Activated CD4-positive, alpha-beta T cell treated with anti-CD3 and anti-CD28 coated beads, Interleukin-2, amount 50 U/mL, for 24 hours (primary cell): ENCODE results near the gene SNAI1.
"Not testable (repeated sequence)": the region's sequence is repeated elsewhere in the genome, so short reads cannot be mapped to it uniquely, and the experiment has no call there.

Experiments
- DNase-seq, 2 donors: peaks; one replicate each; pipeline ENCODE4 v3.0.0-alpha.2; 2020; ENCODE audit warnings: low read depth in 1 of 2, low spot score in 1 of 2

Gene SNAI1

DNA sequence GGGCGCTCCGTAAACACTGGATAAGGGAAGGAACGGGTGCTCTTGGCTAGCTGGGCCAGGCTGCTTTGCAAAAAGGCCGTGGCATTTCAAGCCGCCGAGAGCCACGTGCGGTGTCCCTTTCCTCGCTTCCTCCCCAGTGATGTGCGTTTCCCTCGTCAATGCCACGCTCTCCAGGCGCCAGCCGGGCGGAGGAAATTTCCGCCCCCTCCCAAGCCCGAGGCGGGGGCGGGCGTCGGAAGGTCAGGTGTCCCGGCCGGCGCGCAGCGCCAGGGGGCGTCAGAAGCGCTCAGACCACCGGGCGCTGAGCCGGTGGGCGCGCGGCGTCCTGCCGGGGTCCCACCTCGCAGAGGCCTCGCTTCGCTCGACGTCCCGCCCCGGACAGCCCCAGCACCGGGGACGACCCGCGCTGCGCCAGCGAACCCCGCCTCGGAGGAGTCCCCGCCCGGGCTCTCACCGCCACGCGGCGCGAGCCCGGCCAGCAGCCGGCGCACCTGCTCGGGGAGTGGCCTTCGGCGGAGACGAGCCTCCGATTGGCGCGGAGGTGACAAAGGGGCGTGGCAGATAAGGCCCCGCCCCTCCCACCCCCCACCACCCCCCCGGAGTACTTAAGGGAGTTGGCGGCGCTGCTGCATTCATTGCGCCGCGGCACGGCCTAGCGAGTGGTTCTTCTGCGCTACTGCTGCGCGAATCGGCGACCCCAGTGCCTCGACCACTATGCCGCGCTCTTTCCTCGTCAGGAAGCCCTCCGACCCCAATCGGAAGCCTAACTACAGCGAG lies at the start of gene SNAI1:
SNAI1 (plus strand) TSS at position 635 of the 777 bp plus-strand sequence; CDS start at position 715, 80 bp downstream.
- peak; percentile 51 to 73 for DNase-seq

DNA sequence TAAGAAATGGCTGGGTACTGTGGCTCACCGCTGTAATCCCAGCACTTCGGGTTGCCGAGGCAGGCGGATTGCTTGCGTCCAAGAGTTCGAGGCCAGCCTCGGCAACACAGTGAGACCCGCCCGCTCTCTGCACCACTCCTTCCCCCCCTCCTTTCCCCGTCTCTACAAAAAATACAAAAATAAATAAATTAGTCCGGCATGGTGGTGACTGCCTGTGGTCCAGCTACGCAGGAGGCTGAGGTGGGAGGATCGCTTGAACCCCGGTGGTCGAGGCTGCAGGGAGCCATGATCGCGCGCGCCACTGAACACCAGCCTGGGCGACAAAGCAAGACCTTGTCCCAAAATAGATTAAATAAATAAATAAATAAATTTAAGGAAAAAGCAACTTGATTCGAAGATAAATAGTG lies 47.0 kb upstream of the SNAI1 start:
- DNase-seq = no peak

- DNase-seq = peak; percentile 84 to 87
Observed at GRCh38 chr20:49936153-49937026, 46.4 kb upstream of the SNAI1 start, which contains the start of gene RNF114. Gene RNF114 (plus strand): TSS chr20:49936397. CDS start chr20:49936413, 16 bp downstream.

- no peak for DNase-seq
Observed at GRCh38 chr20:49937027-49937929, 45.5 kb upstream of the SNAI1 start.

GRCh38 chr20:49938173-49939163 lies 44.3 kb upstream of the SNAI1 start:
- no peak for DNase-seq

GRCh38 chr20:49941456-49941855 lies 41.3 kb upstream of the SNAI1 start:
- no peak for DNase-seq

- no peak for DNase-seq
Observed at GRCh38 chr20:49942303-49942702, 40.5 kb upstream of the SNAI1 start.

- DNase-seq = no peak
Observed at GRCh38 chr20:49942942-49943341, 39.8 kb upstream of the SNAI1 start.

- DNase-seq = no peak
Observed at GRCh38 chr20:49945306-49945700, 37.5 kb upstream of the SNAI1 start.

DNA sequence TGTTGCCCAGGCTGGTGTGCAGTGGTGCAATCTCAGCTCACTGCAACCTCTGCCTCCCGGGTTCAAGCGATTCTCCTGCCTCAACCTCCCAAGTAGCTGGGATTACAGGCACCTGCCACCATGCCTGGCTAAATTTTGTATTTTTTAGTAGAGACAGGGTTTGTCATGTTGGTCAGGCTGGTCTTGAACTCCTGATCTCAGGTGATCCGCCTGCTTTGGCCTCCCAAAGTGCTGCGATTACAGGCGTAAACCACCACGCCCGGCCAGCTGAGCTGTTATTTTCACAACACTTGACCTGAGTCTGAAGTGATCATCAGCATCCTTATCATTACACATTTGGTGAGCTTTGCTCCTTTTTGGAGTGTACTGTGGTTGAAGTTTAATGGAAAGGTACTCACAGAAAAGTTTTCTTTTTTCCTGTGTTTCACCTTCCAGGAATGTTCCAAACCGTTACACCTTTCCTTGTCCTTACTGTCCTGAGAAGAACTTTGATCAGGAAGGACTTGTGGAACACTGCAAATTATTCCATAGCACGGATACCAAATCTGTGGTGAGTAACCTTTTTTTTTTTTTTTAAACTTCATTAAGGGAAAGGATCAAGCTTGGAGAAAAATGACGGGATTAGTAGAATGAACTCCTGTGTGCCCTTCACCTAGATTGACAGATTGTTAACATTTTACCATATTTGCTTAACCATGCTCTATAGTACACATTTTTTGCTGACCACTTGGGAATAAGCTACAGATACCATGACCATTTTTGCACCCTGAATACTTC lies 36.9 kb upstream of the SNAI1 start:
- no peak for DNase-seq

DNA sequence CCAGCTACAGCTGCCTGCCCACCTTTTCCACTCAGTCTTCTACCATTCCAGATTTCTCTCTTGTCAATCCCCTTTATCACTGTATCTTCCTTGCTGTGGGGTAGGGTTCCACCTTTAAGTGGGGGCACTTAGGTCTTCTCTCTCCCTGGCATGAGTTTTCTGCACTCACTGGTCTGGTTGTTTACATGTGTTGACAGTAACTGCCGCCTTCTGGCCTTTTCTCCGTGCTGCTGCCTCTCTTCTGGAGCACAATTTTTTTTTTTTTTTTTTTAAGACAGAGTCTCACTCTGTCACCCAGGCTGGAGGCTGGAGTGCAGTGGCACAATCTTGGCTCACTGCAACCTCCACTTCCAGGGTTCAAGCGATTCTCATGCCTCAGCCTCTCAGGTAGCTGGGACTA lies 34.6 kb upstream of the SNAI1 start:
- no peak for DNase-seq

GRCh38 chr20:49948809-49949507 lies 33.8 kb upstream of the SNAI1 start:
- no peak for DNase-seq

DNA sequence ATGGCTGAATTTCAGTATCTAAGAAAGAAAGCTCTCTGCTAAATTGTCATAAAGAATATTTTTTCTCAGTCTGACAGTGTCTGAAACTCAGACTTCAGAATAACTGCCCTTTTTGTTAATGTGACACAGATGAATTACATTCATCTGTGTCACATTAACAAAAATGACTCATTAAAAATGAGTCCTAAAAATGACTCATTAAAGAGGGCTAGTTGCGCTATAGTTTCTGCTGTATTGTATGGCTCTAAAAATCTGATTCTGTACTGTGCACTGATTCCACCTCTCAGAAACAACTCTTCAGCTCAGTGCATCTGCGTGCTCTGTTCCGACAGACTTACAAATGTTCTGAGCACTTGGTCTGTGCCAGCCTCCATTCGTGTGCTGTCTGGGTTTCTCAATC lies 31.6 kb upstream of the SNAI1 start:
- DNase-seq = no peak

DNA sequence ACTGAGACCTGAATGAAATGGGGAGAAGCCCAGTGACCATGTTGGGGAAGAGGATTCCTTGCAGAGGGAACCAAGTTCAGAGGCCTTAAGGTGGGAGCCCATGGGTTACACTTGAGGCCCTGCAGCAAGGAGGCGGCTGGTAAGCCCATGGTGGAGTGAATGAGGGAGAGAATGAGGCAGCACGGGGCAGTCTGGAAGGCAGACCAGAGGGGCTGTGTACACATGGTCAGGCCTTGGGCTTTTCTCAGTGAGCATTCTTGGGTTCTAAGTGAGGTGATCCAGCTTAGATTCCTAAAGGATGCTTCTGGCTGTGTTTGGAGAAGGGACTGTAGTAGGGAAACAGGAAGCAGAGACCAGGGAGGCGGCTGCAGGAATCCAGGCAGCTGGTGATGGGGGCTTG lies 27.6 kb upstream of the SNAI1 start:
- no peak for DNase-seq

DNA sequence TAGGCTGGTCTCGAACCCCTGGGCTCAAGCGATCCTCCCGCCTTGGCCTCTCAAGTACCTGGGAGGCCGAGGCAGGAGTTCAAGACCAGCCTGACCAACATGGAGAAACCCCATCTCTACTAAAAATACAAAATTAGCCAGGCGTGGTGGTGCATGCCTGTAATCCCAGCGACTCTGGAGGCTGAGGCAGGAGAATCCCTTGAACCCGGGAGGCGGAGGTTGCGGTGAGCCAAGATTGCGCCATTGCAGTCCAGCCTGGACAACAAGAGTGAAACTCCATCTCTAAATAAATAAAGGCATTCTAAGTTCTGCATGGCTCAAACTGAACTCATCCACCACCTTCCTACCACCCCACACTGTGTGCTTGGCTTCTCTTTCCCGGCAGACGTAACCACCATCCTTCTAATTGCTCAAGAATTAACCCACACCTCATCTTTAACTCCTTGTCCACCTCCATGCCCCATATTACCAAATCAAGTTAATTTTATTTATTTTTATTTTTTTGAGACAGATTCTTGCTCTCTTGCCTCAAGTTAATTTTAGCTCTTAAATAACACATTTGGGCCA lies 26.9 kb upstream of the SNAI1 start:
- DNase-seq = not testable (repeated sequence)

DNA sequence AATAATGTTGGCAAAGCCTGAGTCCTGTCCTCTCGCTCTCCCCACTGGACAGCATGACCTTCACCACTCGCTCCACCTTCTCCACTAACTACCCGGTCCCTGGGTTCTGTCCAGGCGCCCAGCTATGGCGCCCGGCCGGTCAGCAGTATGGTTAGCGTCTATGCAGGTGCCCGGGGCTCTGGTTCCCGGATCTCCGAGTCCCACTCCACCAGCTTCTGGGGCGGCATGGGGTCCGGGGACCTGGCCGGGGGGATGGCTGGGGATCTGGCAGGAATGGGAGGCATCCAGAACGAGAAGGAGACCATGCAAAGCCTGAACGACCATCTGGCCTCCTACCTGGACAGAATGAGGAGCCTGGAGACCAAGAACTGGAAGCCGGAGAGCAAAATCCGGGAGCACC lies 26.1 kb upstream of the SNAI1 start:
- no peak for DNase-seq

DNA sequence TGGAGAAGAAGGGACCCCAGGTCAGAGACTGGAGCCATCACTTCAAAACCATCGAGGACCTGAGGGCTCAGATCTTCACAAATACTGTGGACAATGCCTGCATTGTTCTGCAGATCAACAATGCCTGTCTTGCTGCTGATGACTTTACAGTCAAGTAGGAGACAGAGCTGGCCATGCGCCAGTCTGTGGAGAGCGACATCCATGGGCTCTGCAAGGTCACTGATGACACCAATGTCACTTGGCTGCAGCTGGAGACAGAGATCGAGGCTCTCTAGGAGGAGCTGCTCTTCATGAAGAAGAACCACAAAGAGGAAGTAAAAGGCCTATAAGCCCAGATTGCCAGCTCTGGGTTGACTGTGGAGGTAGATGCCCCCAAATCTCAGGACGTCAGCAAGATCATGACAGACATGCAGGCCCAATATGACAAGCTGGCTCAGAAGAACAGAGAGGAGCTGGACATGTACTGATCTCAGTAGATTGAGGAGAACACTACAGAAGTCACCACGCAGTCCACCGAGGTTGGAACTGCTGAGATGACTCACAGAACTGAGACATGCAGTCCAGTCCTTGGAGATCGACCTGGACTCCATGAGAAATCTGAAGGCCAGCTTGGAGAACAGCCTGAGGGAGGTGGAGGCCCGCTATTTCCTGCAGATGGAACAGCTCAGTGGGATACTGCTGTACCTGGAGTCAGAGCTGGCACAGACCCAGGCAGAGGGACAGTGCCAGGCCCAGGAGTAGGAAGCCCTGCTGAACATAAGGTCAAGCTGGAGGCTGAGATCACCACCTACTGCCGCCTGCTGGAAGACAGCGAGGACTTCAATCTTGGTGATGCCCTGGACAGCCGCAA lies 25.5 kb upstream of the SNAI1 start:
- not testable (repeated sequence) for DNase-seq
